ENCODE data around the gene DNPH1. TPM values are rescaled to one million over a fixed set of nuclear protein-coding genes. Genes with fewer than 3 reads are reported as not detected.

The DNPH1 gene
- total RNA-seq, 1 experiment from 2014 or later, result 59.0 TPM

GRCh38 chr6:43183441-43183840, 45.8 kb downstream of the DNPH1 start:
- H3K4me3 ChIP-seq (ENCODE audit: low read length), result peak overlapping the region; percentile 97
- H3K9ac ChIP-seq (ENCODE audit: low read length), result peak overlapping the region; percentile 89
- no peaks in the 10 kb centered on the region for H3K9me3 ChIP-seq (ENCODE audit: low read length)
- H4K20me1 ChIP-seq (ENCODE audit: insufficient read depth, low read depth, low read length), result no peaks in the 10 kb centered on the region
- H3K79me2 ChIP-seq (ENCODE audit: low read length), result peaks cover 27% of the 10 kb centered on the region
- no peak for DNase-seq
- H3K4me1 ChIP-seq (ENCODE audit: low read length), result peaks cover 25% of the 10 kb centered on the region
- peak overlapping the region; percentile 93 for H3K4me2 ChIP-seq (ENCODE audit: low read depth, low read length, poor library complexity, severe bottlenecking)
- H3K36me3 ChIP-seq (ENCODE audit: insufficient read depth, low read length), result peaks cover 10% of the 10 kb centered on the region
- no peaks in the 10 kb centered on the region for H3K27me3 ChIP-seq (ENCODE audit: low read length)
- no peaks in the 10 kb centered on the region for H3K9me2 ChIP-seq (replicated peaks; ENCODE audit: insufficient read depth, low read length)
- H3K27ac ChIP-seq (ENCODE audit: low read length), result 0 out of 2 replicates have a peak overlapping the region, but pooled peaks have one; percentile 75
- no peak overlapping the region for H2AFZ ChIP-seq (ENCODE audit: low read length)

- H2AFZ ChIP-seq (ENCODE audit: low read length), result peak within 1 kb of the TSS; percentile 2; the same call in 1 of the 2 replicates
- H3K9me3 ChIP-seq (ENCODE audit: low read length), result no peaks in the 10 kb centered on the region
- H3K4me3 ChIP-seq (ENCODE audit: low read length), result peak within 1 kb of the TSS; percentile 97
- no peaks in the 10 kb centered on the region for H3K27me3 ChIP-seq (ENCODE audit: low read length)
- peak; percentile 95 for DNase-seq
- H3K9ac ChIP-seq (ENCODE audit: low read length), result peak within 1 kb of the TSS; percentile 89
- H3K36me3 ChIP-seq (ENCODE audit: insufficient read depth, low read length), result peaks cover 6% of the 10 kb centered on the region
- peaks cover 25% of the 10 kb centered on the region for H3K4me1 ChIP-seq (ENCODE audit: low read length)
- no peaks in the 10 kb centered on the region for H3K9me2 ChIP-seq (replicated peaks; ENCODE audit: insufficient read depth, low read length)
- H3K27ac ChIP-seq (ENCODE audit: low read length), result peak within 1 kb of the TSS; percentile 75
- no peaks in the 10 kb centered on the region for H4K20me1 ChIP-seq (ENCODE audit: insufficient read depth, low read depth, low read length)
- peak within 1 kb of the TSS; percentile 93 for H3K4me2 ChIP-seq (ENCODE audit: low read depth, low read length, poor library complexity, severe bottlenecking)
- H3K79me2 ChIP-seq (ENCODE audit: low read length), result peaks cover 27% of the 10 kb centered on the region
These were observed 47.1 kb downstream of the DNPH1 start, which contains the start of gene CUL9 for GRCh38 chr6:43181942-43182860. TSS of gene CUL9 (plus strand) at chr6:43182196. CDS start at chr6:43184311, 2,115 bp downstream.

- H3K9me3 ChIP-seq (ENCODE audit: low read length), result no peaks in the 10 kb centered on the region
- H2AFZ ChIP-seq (ENCODE audit: low read length), result peak overlapping the region; percentile 2; the same call in 1 of the 2 replicates
- peak overlapping the region; percentile 75 for H3K27ac ChIP-seq (ENCODE audit: low read length)
- H3K4me2 ChIP-seq (ENCODE audit: low read depth, low read length, poor library complexity, severe bottlenecking), result peak overlapping the region; percentile 93
- peak overlapping the region; percentile 89 for H3K9ac ChIP-seq (ENCODE audit: low read length)
- peaks cover 25% of the 10 kb centered on the region for H3K4me1 ChIP-seq (ENCODE audit: low read length)
- H3K27me3 ChIP-seq (ENCODE audit: low read length), result no peaks in the 10 kb centered on the region
- H4K20me1 ChIP-seq (ENCODE audit: insufficient read depth, low read depth, low read length), result no peaks in the 10 kb centered on the region
- peaks cover 10% of the 10 kb centered on the region for H3K36me3 ChIP-seq (ENCODE audit: insufficient read depth, low read length)
- no peak for DNase-seq
- H3K9me2 ChIP-seq (replicated peaks; ENCODE audit: insufficient read depth, low read length), result no peaks in the 10 kb centered on the region
- peak overlapping the region; percentile 97 for H3K4me3 ChIP-seq (ENCODE audit: low read length)
- peaks cover 29% of the 10 kb centered on the region for H3K79me2 ChIP-seq (ENCODE audit: low read length)
These were observed 47.7 kb downstream of the DNPH1 start for GRCh38 chr6:43181621-43181941.

GRCh38 chr6:43180985-43181384, 48.3 kb downstream of the DNPH1 start:
- peak overlapping the region; percentile 93 for H3K4me2 ChIP-seq (ENCODE audit: low read depth, low read length, poor library complexity, severe bottlenecking)
- H3K36me3 ChIP-seq (ENCODE audit: insufficient read depth, low read length), result peaks cover 13% of the 10 kb centered on the region
- DNase-seq, result no peak
- no peaks in the 10 kb centered on the region for H3K9me2 ChIP-seq (replicated peaks; ENCODE audit: insufficient read depth, low read length)
- no peak overlapping the region for H2AFZ ChIP-seq (ENCODE audit: low read length)
- peak overlapping the region; percentile 75 for H3K27ac ChIP-seq (ENCODE audit: low read length)
- H3K4me1 ChIP-seq (ENCODE audit: low read length), result peaks cover 25% of the 10 kb centered on the region
- H3K79me2 ChIP-seq (ENCODE audit: low read length), result peaks cover 32% of the 10 kb centered on the region
- no peaks in the 10 kb centered on the region for H3K9me3 ChIP-seq (ENCODE audit: low read length)
- 0 out of 2 replicates have a peak, but pooled peaks cover 1% of the 10 kb centered on the region for H4K20me1 ChIP-seq (ENCODE audit: insufficient read depth, low read depth, low read length)
- no peaks in the 10 kb centered on the region for H3K27me3 ChIP-seq (ENCODE audit: low read length)
- H3K9ac ChIP-seq (ENCODE audit: low read length), result peak overlapping the region; percentile 89
- H3K4me3 ChIP-seq (ENCODE audit: low read length), result peak overlapping the region; percentile 97; the same call in 1 of the 2 replicates

GRCh38 chr6:43180058-43180457, 49.2 kb downstream of the DNPH1 start:
- Histone ChIP-seq H4K20me1 (ENCODE audit: insufficient read depth, low read depth, low read length) (peaks cover 11% of the 10 kb centered on the region), H3K4me2 (ENCODE audit: low read depth, low read length, poor library complexity, severe bottlenecking) (no peak overlapping the region), H3K27ac (ENCODE audit: low read length) (no peak overlapping the region; the same call in 1 of the 2 replicates), H3K27me3 (ENCODE audit: low read length) (no peaks in the 10 kb centered on the region), H3K9me3 (ENCODE audit: low read length) (no peaks in the 10 kb centered on the region), H3K36me3 (ENCODE audit: insufficient read depth, low read length) (peaks cover 23% of the 10 kb centered on the region), H3K4me1 (ENCODE audit: low read length) (peaks cover 29% of the 10 kb centered on the region), H3K9ac (ENCODE audit: low read length) (no peak overlapping the region), H3K79me2 (ENCODE audit: low read length) (peaks cover 41% of the 10 kb centered on the region), H2AFZ (ENCODE audit: low read length) (no peak overlapping the region), H3K4me3 (ENCODE audit: low read length) (no peak overlapping the region), H3K9me2 (replicated peaks; ENCODE audit: insufficient read depth, low read length) (no peaks in the 10 kb centered on the region)
- DNase-seq, result no peak

- H3K4me2 ChIP-seq (ENCODE audit: low read depth, low read length, poor library complexity, severe bottlenecking), result no peak overlapping the region
- H3K4me1 ChIP-seq (ENCODE audit: low read length), result peaks cover 36% of the 10 kb centered on the region
- no peak overlapping the region for H3K9ac ChIP-seq (ENCODE audit: low read length)
These were observed 50.1 kb downstream of the DNPH1 start for GRCh38 chr6:43178951-43179830.

GRCh38 chr6:43178150-43178549, 51.1 kb downstream of the DNPH1 start:
- H3K36me3 ChIP-seq (ENCODE audit: insufficient read depth, low read length), result peaks cover 26% of the 10 kb centered on the region; the same call in 1 of the 2 replicates
- no peaks in the 10 kb centered on the region for H3K27me3 ChIP-seq (ENCODE audit: low read length)
- no peak overlapping the region for H3K4me2 ChIP-seq (ENCODE audit: low read depth, low read length, poor library complexity, severe bottlenecking)
- no peaks in the 10 kb centered on the region for H3K9me2 ChIP-seq (replicated peaks; ENCODE audit: insufficient read depth, low read length)
- peaks cover 36% of the 10 kb centered on the region for H3K79me2 ChIP-seq (ENCODE audit: low read length)
- no peak overlapping the region for H3K4me3 ChIP-seq (ENCODE audit: low read length)
- H3K27ac ChIP-seq (ENCODE audit: low read length), result no peak overlapping the region
- peaks cover 42% of the 10 kb centered on the region for H3K4me1 ChIP-seq (ENCODE audit: low read length)
- no peak for DNase-seq
- H3K9ac ChIP-seq (ENCODE audit: low read length), result no peak overlapping the region
- peaks cover 23% of the 10 kb centered on the region for H4K20me1 ChIP-seq (ENCODE audit: insufficient read depth, low read depth, low read length)
- no peaks in the 10 kb centered on the region for H3K9me3 ChIP-seq (ENCODE audit: low read length)
- no peak overlapping the region for H2AFZ ChIP-seq (ENCODE audit: low read length)

More at GRCh38 chr6:43178951-43179830, 50.1 kb downstream of the DNPH1 start:
- Histone ChIP-seq H3K36me3 (ENCODE audit: insufficient read depth, low read length) (peaks cover 26% of the 10 kb centered on the region), H3K79me2 (ENCODE audit: low read length) (peaks cover 39% of the 10 kb centered on the region), H3K4me3 (ENCODE audit: low read length) (no peak overlapping the region), H3K27me3 (ENCODE audit: low read length) (no peaks in the 10 kb centered on the region), H3K9me3 (ENCODE audit: low read length) (no peaks in the 10 kb centered on the region), H3K9me2 (replicated peaks; ENCODE audit: insufficient read depth, low read length) (no peaks in the 10 kb centered on the region), H4K20me1 (ENCODE audit: insufficient read depth, low read depth, low read length) (peaks cover 14% of the 10 kb centered on the region), H2AFZ (ENCODE audit: low read length) (no peak overlapping the region), H3K27ac (ENCODE audit: low read length) (no peak overlapping the region)
- DNase-seq, result no peak

Data from Karpas-422 (cell line).